Uterus (tissue), 4 donors: ENCODE results near the gene GALT. TPM values are rescaled to one million over a fixed set of nuclear protein-coding genes. Genes with fewer than 3 reads are reported as not detected.

Source experiments
- DNase-seq, 2 donors: peaks; one replicate each; pipeline ENCODE4 v3.0.0-alpha.2; 2019 to 2020
- H3K27ac ChIP-seq, 2 donors: fragments of 200-600 bp; sonication (generic); 1 replicate in 1 of 2; 2 replicates in 1 of 2; pipeline ENCODE4 v1.5.1; 2016 to 2018
- H3K27me3 ChIP-seq, 2 donors: fragments of 200-600 bp; sonication (generic); one replicate each; pipeline ENCODE4 v1.5.1; 2018 to 2019; ENCODE audit warnings: control low read depth in 1 of 2
- H3K36me3 ChIP-seq, 2 donors: fragments of 200-600 bp; sonication (generic); one replicate each; pipeline ENCODE4 v1.5.1; 2019; ENCODE audit warnings: control low read depth in 1 of 2
- H3K4me1 ChIP-seq, 2 donors: fragments of 200-600 bp; sonication (generic); one replicate each; pipeline ENCODE4 v1.5.1; 2018 to 2019; ENCODE audit warnings: control low read depth in 1 of 2
- H3K4me3 ChIP-seq, 2 donors: fragments of 200-600 bp; sonication (generic); 1 replicate in 1 of 2; 2 replicates in 1 of 2; pipeline ENCODE4 v1.5.1; 2018 to 2019; ENCODE audit warnings: mild to moderate bottlenecking in 1 of 2
- H3K9me3 ChIP-seq, 2 donors: fragments of 200-600 bp; sonication (generic); one replicate each; pipeline ENCODE4 v1.5.1; 2019; ENCODE audit warnings: control low read depth in 1 of 2
- POLR2A ChIP-seq, 2 donors: fragments of 450-650 bp; IDR thresholded peaks; one replicate each; pipeline ENCODE4 v1.6.1; 2016; ENCODE audit warnings: antibody characterized with exemption in 2 of 2, mild to moderate bottlenecking in 1 of 2, moderate library complexity in 1 of 2
- intact Hi-C: fragments of 100-400 bp; cut with DNase I; formaldehyde crosslinking; loops from one replicate; pipeline ENCODE4 v1.15.1; 2023; ENCODE audit warnings: low total_unique reads
- total RNA-seq, 4 donors: library from RNA; depleted of rRNA in 3 of 4; stranded (reverse); fragments of >200 nt in 3 of 4; gene quantifications; one replicate each; pipeline versions ENCODE4 v1.1.0 to v1.2.4, GENCODE V29; 2014 to 2023
- TF ChIP-seq, protein P1 (sequence below), 4 experiments: fragments of 200-600 bp in 2 of 4; fragments of 450-650 bp in 2 of 4; sonication (generic) in 2 of 4; IDR thresholded peaks; one replicate each; pipeline ENCODE4 v1.5.1; 2016 to 2019; ENCODE audit warnings: antibody characterized with exemption in 4 of 4, mild to moderate bottlenecking in 2 of 4, moderate library complexity in 1 of 4
- donor health status: DM: yes; HTN: yes; CAD: no.

The GALT gene
- total RNA-seq, 4 donors from 2014 or later, result 4.4 to 82.9 (median 50.7) TPM

DNA sequence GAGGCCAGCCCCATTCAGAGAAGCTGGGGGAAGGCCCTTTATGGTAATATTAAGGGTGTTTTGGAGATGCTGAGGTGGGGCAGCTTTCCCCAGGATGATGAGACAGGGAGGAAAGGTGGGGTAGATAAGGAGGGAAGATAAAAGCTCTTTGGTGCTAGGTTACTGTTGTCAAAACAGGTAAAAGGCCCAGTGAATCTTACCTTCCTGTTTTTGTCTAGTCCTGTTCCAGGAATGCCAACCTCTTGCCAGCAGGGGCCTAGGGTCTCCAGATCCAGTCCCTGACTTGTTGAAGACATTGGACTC is 16.8 kb downstream of the GALT start:
- TF ChIP-seq, protein P1, sequence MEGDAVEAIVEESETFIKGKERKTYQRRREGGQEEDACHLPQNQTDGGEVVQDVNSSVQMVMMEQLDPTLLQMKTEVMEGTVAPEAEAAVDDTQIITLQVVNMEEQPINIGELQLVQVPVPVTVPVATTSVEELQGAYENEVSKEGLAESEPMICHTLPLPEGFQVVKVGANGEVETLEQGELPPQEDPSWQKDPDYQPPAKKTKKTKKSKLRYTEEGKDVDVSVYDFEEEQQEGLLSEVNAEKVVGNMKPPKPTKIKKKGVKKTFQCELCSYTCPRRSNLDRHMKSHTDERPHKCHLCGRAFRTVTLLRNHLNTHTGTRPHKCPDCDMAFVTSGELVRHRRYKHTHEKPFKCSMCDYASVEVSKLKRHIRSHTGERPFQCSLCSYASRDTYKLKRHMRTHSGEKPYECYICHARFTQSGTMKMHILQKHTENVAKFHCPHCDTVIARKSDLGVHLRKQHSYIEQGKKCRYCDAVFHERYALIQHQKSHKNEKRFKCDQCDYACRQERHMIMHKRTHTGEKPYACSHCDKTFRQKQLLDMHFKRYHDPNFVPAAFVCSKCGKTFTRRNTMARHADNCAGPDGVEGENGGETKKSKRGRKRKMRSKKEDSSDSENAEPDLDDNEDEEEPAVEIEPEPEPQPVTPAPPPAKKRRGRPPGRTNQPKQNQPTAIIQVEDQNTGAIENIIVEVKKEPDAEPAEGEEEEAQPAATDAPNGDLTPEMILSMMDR (IDR thresholded peaks at IDR 0.05), result no peak
- no peak for TF ChIP-seq POLR2A (IDR thresholded peaks at IDR 0.05)
- H3K27me3 ChIP-seq, result no peaks in the 10 kb centered on the region
- H3K27ac ChIP-seq, result no peak overlapping the region
- no peaks in the 10 kb centered on the region for H3K9me3 ChIP-seq
- no peaks in the 10 kb centered on the region for H3K36me3 ChIP-seq
- no peak for DNase-seq
- no peak overlapping the region for H3K4me3 ChIP-seq
- no peaks in the 10 kb centered on the region for H3K4me1 ChIP-seq
- intact Hi-C loops, result no loop called here

GRCh38 chr9:34664281-34665066 is 18.0 kb downstream of the GALT start:
- Histone ChIP-seq H3K36me3 (no peaks in the 10 kb centered on the region), H3K27ac (peak overlapping the region; percentile 96 to 99), H3K4me1 (no peaks in the 10 kb centered on the region), H3K4me3 (peak overlapping the region; percentile 72 to 83), H3K27me3 (no peaks in the 10 kb centered on the region), H3K9me3 (no peaks in the 10 kb centered on the region)
- TF ChIP-seq POLR2A (IDR thresholded peaks at IDR 0.05), result no peak
- TF ChIP-seq, protein P1 (IDR thresholded peaks at IDR 0.05), result peak; percentile 72 to 84 (median 80)
- DNase-seq, result peak; percentile 79 to 84
- intact Hi-C loops, result no loop called here

- Histone ChIP-seq H3K4me3 (peak overlapping the region; percentile 72 to 83), H3K4me1 (no peaks in the 10 kb centered on the region), H3K9me3 (no peaks in the 10 kb centered on the region), H3K27ac (peak overlapping the region; percentile 96 to 99), H3K36me3 (no peaks in the 10 kb centered on the region), H3K27me3 (no peaks in the 10 kb centered on the region)
- intact Hi-C loops, result no loop called here
- TF ChIP-seq POLR2A (IDR thresholded peaks at IDR 0.05), result no peak
- TF ChIP-seq, protein P1 (IDR thresholded peaks at IDR 0.05), result no peak
- no peak for DNase-seq
These were observed 18.5 kb downstream of the GALT start for GRCh38 chr9:34665067-34665380.

- no peaks in the 10 kb centered on the region for H3K36me3 ChIP-seq
- intact Hi-C loops, result no loop called here
- DNase-seq, result peak; percentile 96 to 98
- TF ChIP-seq, protein P1 (IDR thresholded peaks at IDR 0.05), result peak in 2 of 4 experiments; percentile 11 to 14
- TF ChIP-seq POLR2A (IDR thresholded peaks at IDR 0.05), result peak in 1 of 2 donors; percentile 81
- H3K4me3 ChIP-seq, result peak overlapping the region; percentile 72 to 83
- H3K4me1 ChIP-seq, result no peaks in the 10 kb centered on the region
- peak overlapping the region; percentile 96 to 99 for H3K27ac ChIP-seq
- H3K9me3 ChIP-seq, result no peaks in the 10 kb centered on the region
- no peaks in the 10 kb centered on the region for H3K27me3 ChIP-seq
These were observed 19.1 kb downstream of the GALT start for GRCh38 chr9:34665381-34666250.
